Panc1 (cell line): ENCODE data around the gene PALD1. TPM values are rescaled to one million over a fixed set of nuclear protein-coding genes. Genes with fewer than 3 reads are reported as not detected.

ENCODE experiments used
- ATAC-seq: fragments of 200-7000 bp; cut with Tn5 transposase; 2 replicates; pipeline ENCODE4 v1.9.1; 2020; ENCODE audit warnings: mild to moderate bottlenecking, moderate library complexity
- BruUV-seq: library from RNA; stranded (reverse); fragments of 400-500 nt; replicated peaks from 2 replicates; lab custom pipeline; 2021; lab: Mats Ljungman, UMichigan
- CTCF ChIA-PET: fragments of 300-600 bp; sonication (Branson Sonifier 250); formaldehyde crosslinking; loops from one replicate; lab custom pipeline; 2022; ENCODE audit warnings: antibody characterized with exemption; lab: Charles Lee
- POLR2A ChIA-PET: fragments of 300-600 bp; sonication (Branson Sonifier 250); formaldehyde crosslinking; loops from one replicate; lab custom pipeline; 2022; ENCODE audit warnings: antibody characterized with exemption; lab: Charles Lee
- DNase-seq: peaks from one replicate; pipeline ENCODE4 v3.0.0-alpha.2; 2010; ENCODE audit warnings: low read depth, low spot score
- H3K27ac ChIP-seq: 2 replicates; pipeline ENCODE4 v1.5.1; 2011; ENCODE audit warnings: mild to moderate bottlenecking, low read length, inconsistent platforms
- H3K27me3 ChIP-seq: fragments of 200-500 bp; sonication (Bioruptor generic); 2 replicates; pipeline ENCODE4 v1.6.0; 2014; ENCODE audit warnings: low read length, inconsistent platforms; ENCODE audit not compliant: control insufficient read depth, insufficient read depth
- H3K36me3 ChIP-seq: fragments of 200-500 bp; sonication (Bioruptor generic); 2 replicates; pipeline ENCODE4 v1.5.1; 2014; ENCODE audit warnings: inconsistent platforms, mild to moderate bottlenecking, low read length, moderate library complexity; ENCODE audit not compliant: control insufficient read depth, insufficient read depth
- H3K4me1 ChIP-seq: 2 replicates; pipeline ENCODE4 v1.5.1; 2011; ENCODE audit warnings: inconsistent platforms, mild to moderate bottlenecking, low read length, moderate library complexity; ENCODE audit not compliant: control insufficient read depth, insufficient read depth
- H3K4me3 ChIP-seq, 2 experiments: 2 replicates each; pipeline ENCODE4 v1.5.1; 2011 to 2012; ENCODE audit warnings: low read depth in 2 of 2, low read length in 2 of 2, mild to moderate bottlenecking in 2 of 2, inconsistent platforms in 1 of 2, moderate library complexity in 1 of 2
- H3K9me3 ChIP-seq: fragments of 200-500 bp; sonication (Bioruptor generic); 2 replicates; pipeline ENCODE4 v1.5.1; 2014; ENCODE audit warnings: low read depth, mild to moderate bottlenecking, inconsistent platforms, low read length, moderate library complexity; ENCODE audit not compliant: control insufficient read depth, insufficient read depth
- CTCF ChIP-seq: fragments of 450-650 bp; IDR thresholded peaks from 2 replicates; pipeline ENCODE4 v1.5.1; 2017; ENCODE audit warnings: mild to moderate bottlenecking
- POLR2AphosphoS5 ChIP-seq: IDR thresholded peaks from 2 replicates; pipeline ENCODE4 v1.6.1; 2012; ENCODE audit warnings: mild to moderate bottlenecking, low read depth, low read length, moderate library complexity
- REST ChIP-seq, 2 experiments: IDR thresholded peaks; 2 replicates each; pipeline ENCODE4 v1.6.1; 2011 to 2012; ENCODE audit warnings: low read depth in 2 of 2, control low read depth in 1 of 2, low read length in 1 of 2, mild to moderate bottlenecking in 1 of 2, moderate library complexity in 1 of 2; ENCODE audit not compliant: insufficient read depth in 1 of 2
- SIN3A ChIP-seq: IDR thresholded peaks from 2 replicates; pipeline ENCODE4 v1.6.1; 2012; ENCODE audit warnings: low read depth, mild to moderate bottlenecking, low read length, moderate library complexity, borderline replicate concordance; ENCODE audit not compliant: insufficient read depth
- TCF7L2 ChIP-seq: IDR thresholded peaks from 2 replicates; pipeline ENCODE4 v1.6.1; 2011; ENCODE audit warnings: mild to moderate bottlenecking, low read depth, low read length, inconsistent platforms
- in situ Hi-C: cut with HindIII; loops from 2 replicates; pipeline ENCODE4 v1.10.0; 2016; ENCODE audit warnings: low sequenced_read_pairs, low pct_unique_long_range_greater_than_20kb
- intact Hi-C: fragments of 100-400 bp; cut with micrococcal nuclease; formaldehyde crosslinking; loops from one replicate; pipeline ENCODE4 v1.10.0; 2022; ENCODE audit not compliant: unreplicated experiment
- total RNA-seq: library from RNA; stranded (reverse); gene quantifications from one replicate; pipeline ENCODE4 v1.2.1, GENCODE V29; 2021; ENCODE audit not compliant: unreplicated experiment

PALD1 gene
- total RNA-seq, 1 experiment from 2014 or later: 3.0 TPM

DNA sequence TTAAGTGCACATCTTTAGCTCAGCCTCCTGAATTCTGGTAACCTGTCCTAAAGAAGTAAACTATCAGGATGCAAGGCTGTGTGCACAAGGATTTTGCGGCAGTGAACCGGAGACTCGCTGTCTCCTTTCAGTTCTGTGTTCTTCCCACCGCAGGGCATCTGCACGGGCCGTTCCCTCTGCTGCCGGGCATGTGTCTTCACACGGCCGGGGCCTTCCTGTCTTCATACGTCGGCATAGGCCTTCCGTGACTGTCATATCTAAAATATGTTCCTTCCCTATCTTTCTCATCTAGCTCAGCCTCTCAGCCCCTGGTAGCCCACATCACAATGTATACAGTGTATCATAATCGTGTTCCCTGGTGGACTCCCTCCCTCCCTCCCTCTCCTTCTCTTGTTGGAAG, 16.4 kb downstream of the PALD1 start:
- ATAC-seq (no peak), DNase-seq (no peak)
- no peak overlapping the region for H3K27ac ChIP-seq
- H3K36me3 ChIP-seq: no peaks in the 10 kb centered on the region
- H3K27me3 ChIP-seq: no peaks in the 10 kb centered on the region
- TF ChIP-seq CTCF: no peak
- TF ChIP-seq REST (IDR thresholded peaks at IDR 0.05; ENCODE audit: insufficient read depth in 1 of 2, low read depth in 2 of 2, low read length in 1 of 2): no peak
- TF ChIP-seq POLR2AphosphoS5: no peak
- no peak for TF ChIP-seq SIN3A
- TF ChIP-seq TCF7L2: no peak
- H3K9me3 ChIP-seq: no peaks in the 10 kb centered on the region
- no TSS peak for BruUV-seq
- intact Hi-C loops: no loop called here
- H3K4me3 ChIP-seq: no peak overlapping the region
- no peaks in the 10 kb centered on the region for H3K4me1 ChIP-seq
- in situ Hi-C loops: no loop called here
- ChIA-PET CTCF (interaction anchor here (1.2 kb wide), 1 partner anchor 31 kb away, joined by 4 read pairs; no protein-coding TSS in a partner anchor), POLR2A (no interaction called here)

DNA sequence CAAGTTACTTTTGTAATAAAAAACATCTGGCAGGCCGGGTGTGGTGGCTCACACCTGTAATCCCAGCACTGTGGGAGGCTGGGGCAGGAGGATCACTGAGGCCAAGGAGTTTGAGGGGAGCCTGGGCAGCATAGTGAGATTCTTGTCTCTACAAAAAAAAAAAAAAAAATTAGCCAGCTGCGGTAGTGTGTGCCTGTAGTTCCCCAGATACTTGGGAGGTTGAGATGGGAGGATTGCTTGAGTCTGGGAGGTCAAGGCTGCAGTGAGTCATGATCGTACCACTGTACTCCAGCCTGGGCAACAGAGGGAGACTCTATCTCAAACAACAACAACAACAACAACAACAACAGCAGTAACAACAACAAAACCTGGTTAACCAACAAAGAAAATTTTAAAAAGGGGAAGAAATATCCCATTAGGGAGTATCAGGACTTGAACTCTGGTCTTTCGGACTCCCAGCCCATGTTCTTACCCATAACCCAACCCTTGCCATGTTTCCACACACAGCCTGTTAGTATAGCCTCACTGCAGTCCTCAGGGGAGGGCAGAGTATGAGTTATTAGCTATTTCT, 17.2 kb downstream of the PALD1 start:
- in situ Hi-C loops: no loop called here
- ATAC-seq (no peak), DNase-seq (no peak)
- no peak overlapping the region for H3K4me3 ChIP-seq
- no peak overlapping the region for H3K27ac ChIP-seq
- CTCF ChIA-PET: interaction anchor here (0.5 to 0.6 kb wide), 2 partner anchors 95 to 273 kb away, joined by 3 to 7 read pairs; no protein-coding TSS in a partner anchor
- no peak for TF ChIP-seq SIN3A
- TF ChIP-seq CTCF: no peak
- no peak for TF ChIP-seq TCF7L2
- TF ChIP-seq REST (IDR thresholded peaks at IDR 0.05; ENCODE audit: insufficient read depth in 1 of 2, low read depth in 2 of 2, low read length in 1 of 2): no peak
- TF ChIP-seq POLR2AphosphoS5: no peak
- BruUV-seq: no TSS peak
- intact Hi-C loops: no loop called here
- POLR2A ChIA-PET: no interaction called here
- H3K36me3 ChIP-seq: no peaks in the 10 kb centered on the region
- H3K27me3 ChIP-seq: no peaks in the 10 kb centered on the region
- no peaks in the 10 kb centered on the region for H3K9me3 ChIP-seq
- no peaks in the 10 kb centered on the region for H3K4me1 ChIP-seq
